NCI-H146 (cell line): ENCODE data around the gene SAP130.

Experiments
- DNase-seq: peaks from one replicate; lab custom pipeline; 2025; lab: John Stamatoyannopoulos, UW

SAP130 gene

DNA sequence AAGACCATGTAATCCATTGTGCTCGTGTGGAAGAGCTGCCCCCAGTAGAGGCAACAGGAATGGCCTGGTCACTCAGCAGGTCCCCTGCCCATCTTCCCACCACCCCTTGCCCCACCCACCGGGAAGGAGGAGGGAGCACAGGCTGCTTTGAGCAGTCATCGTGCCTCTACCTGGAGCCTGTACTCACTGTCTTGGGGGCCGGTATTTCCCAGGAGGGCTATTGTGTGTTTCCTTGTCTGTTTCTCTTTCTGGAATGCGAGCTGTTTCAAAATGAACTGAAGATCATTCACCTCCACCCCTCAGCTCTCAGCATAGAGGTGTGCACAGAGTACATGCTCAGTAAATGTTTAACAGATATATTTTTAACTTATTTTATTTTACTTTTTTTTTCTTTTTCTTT is 134.4 kb downstream of the SAP130 start:
- DNase-seq = no peak

DNA sequence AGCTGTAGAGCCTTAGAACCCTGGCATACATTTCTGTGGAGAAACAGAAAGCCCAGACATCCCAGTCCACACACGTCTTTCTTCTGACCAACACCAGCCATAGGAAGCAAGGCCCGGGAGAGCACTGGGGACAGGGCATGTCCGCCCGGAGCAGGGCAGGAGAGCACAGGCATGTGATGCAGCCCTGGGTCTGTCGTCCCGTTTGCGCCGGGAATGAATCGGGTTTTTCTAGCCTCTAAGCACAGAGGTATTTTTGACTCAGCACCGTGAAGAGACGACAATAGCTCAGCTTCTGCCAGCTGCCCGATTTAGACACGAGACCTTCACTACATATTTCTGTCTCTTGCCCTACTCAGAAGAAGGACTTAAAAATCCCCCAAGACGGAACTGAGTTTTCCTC is 134.8 kb downstream of the SAP130 start:
- DNase-seq = no peak

DNA sequence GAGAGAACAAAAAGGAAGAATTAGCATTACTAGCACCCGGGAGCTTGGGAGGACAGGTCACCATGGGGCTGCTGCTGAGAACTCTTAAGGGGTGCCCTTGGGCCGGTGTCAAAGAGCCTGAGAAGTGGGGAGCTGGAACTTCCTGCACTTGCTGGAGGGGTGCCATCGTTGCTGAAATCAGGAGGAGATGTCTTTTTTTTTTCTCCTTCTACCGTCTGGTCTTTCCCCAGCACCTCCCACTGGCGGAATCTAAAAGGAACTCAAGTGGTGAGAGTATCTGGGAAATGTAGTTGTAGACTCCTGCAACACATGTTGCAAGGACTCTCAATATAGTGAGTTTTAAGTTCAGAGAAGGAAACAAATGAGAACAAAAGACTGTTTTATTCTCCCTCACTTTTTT is 136.0 kb downstream of the SAP130 start:
- DNase-seq = no peak
